WTC11 (cell line): ENCODE results near the gene CPT1A. TPM values are rescaled to one million over a fixed set of nuclear protein-coding genes. Genes with fewer than 3 reads are reported as not detected.

ENCODE experiments used
- ATAC-seq: fragments of 200-7000 bp; cut with Tn5 transposase; 2 replicates; pipeline ENCODE4 v1.10.0; 2021; ENCODE audit warnings: mild to moderate bottlenecking, moderate library complexity
- CTCF ChIA-PET: fragments of 300-600 bp; sonication (Branson Sonifier 250); formaldehyde crosslinking; loops from one replicate; lab custom pipeline; 2021; ENCODE audit warnings: antibody characterized with exemption; lab: Charles Lee
- POLR2A ChIA-PET: fragments of 350-600 bp; sonication (Branson Sonifier 250); formaldehyde crosslinking; loops from one replicate; lab custom pipeline; 2021; ENCODE audit warnings: antibody characterized with exemption; lab: Charles Lee
- DNase-seq: peaks from one replicate; pipeline ENCODE4 v3.0.0; 2021; ENCODE audit warnings: low spot score
- H3K27ac Mint-ChIP-seq: 2 replicates; pipeline ENCODE4 v1.8.0; 2021; ENCODE audit warnings: mixed read lengths
- H3K27me3 Mint-ChIP-seq: 2 replicates; pipeline ENCODE4 v1.8.0; 2021; ENCODE audit warnings: low read depth, mild to moderate bottlenecking, moderate library complexity, mixed read lengths
- H3K36me3 Mint-ChIP-seq: 2 replicates; pipeline ENCODE4 v1.8.0; 2021; ENCODE audit warnings: mixed read lengths
- H3K4me1 Mint-ChIP-seq: 2 replicates; pipeline ENCODE4 v1.8.0; 2022; ENCODE audit warnings: mixed read lengths
- H3K4me3 Mint-ChIP-seq: 2 replicates; pipeline ENCODE4 v1.8.0; 2021; ENCODE audit warnings: mild to moderate bottlenecking, moderate library complexity, mixed read lengths
- H3K9me3 Mint-ChIP-seq: 2 replicates; pipeline ENCODE4 v1.8.0; 2021; ENCODE audit warnings: mixed read lengths
- CBFB ChIP-seq: sonication (generic); formaldehyde crosslinking; IDR thresholded peaks from 2 replicates; pipeline ENCODE4 v1.8.1; 2022; ENCODE audit warnings: mild to moderate bottlenecking, low read depth, missing genetic modification reagents
- CREM ChIP-seq: sonication (generic); formaldehyde crosslinking; IDR thresholded peaks from 2 replicates; pipeline ENCODE4 v1.8.1; 2022; ENCODE audit warnings: mild to moderate bottlenecking, missing genetic modification reagents, moderate library complexity
- E2F1 ChIP-seq: sonication (generic); formaldehyde crosslinking; IDR thresholded peaks from 2 replicates; pipeline ENCODE4 v1.8.0; 2022; ENCODE audit warnings: mild to moderate bottlenecking, missing genetic modification reagents
- EMX1 ChIP-seq: fragments of 250-450 bp; sonication (Bioruptor Pico); IDR thresholded peaks from 2 replicates; pipeline ENCODE4 v1.8.0; 2021; ENCODE audit warnings: mild to moderate bottlenecking
- ESRRA ChIP-seq: sonication (generic); formaldehyde crosslinking; IDR thresholded peaks from 2 replicates; pipeline ENCODE4 v1.8.1; 2022; ENCODE audit warnings: mild to moderate bottlenecking, missing genetic modification reagents, borderline replicate concordance
- FOXK1 ChIP-seq: sonication (generic); formaldehyde crosslinking; IDR thresholded peaks from 2 replicates; pipeline ENCODE4 v1.8.0; 2022; ENCODE audit warnings: mild to moderate bottlenecking, moderate library complexity, missing genetic modification reagents
- FOXP4 ChIP-seq: sonication (generic); formaldehyde crosslinking; IDR thresholded peaks from 2 replicates; pipeline ENCODE4 v1.8.0; 2022; ENCODE audit warnings: mild to moderate bottlenecking, missing genetic modification reagents
- GRHL2 ChIP-seq: fragments of 250-450 bp; sonication (Bioruptor Pico); IDR thresholded peaks from 2 replicates; pipeline ENCODE4 v1.8.0; 2022; ENCODE audit warnings: mild to moderate bottlenecking, moderate library complexity; ENCODE audit not compliant: insufficient replicate concordance, severe bottlenecking
- GTF2I ChIP-seq: fragments of 250-450 bp; sonication (Bioruptor Pico); conservative IDR thresholded peaks from 2 replicates; pipeline ENCODE4 v1.4.0; 2021; ENCODE audit warnings: mild to moderate bottlenecking
- JAZF1 ChIP-seq: fragments of 250-450 bp; sonication (Bioruptor Pico); IDR thresholded peaks from 2 replicates; pipeline ENCODE4 v1.9.0; 2021; ENCODE audit warnings: moderate library complexity, mild to moderate bottlenecking, inconsistent platforms
- KAT7 ChIP-seq: sonication (generic); formaldehyde crosslinking; IDR thresholded peaks from 2 replicates; pipeline ENCODE4 v1.8.1; 2023; ENCODE audit warnings: missing genetic modification reagents, mild to moderate bottlenecking, borderline replicate concordance
- MAX ChIP-seq: sonication (generic); formaldehyde crosslinking; IDR thresholded peaks from 2 replicates; pipeline ENCODE4 v1.8.0; 2022; ENCODE audit warnings: mild to moderate bottlenecking, missing genetic modification reagents
- NFATC4 ChIP-seq: fragments of 250-450 bp; sonication (Bioruptor Pico); IDR thresholded peaks from 2 replicates; pipeline ENCODE4 v1.9.0; 2021; ENCODE audit warnings: mild to moderate bottlenecking
- NR2C2 ChIP-seq: sonication (generic); formaldehyde crosslinking; IDR thresholded peaks from 2 replicates; pipeline ENCODE4 v1.8.0; 2022; ENCODE audit warnings: mild to moderate bottlenecking, missing genetic modification reagents
- PRRX2 ChIP-seq: fragments of 250-450 bp; sonication (Bioruptor Pico); IDR thresholded peaks from 2 replicates; pipeline ENCODE4 v1.8.0; 2021; ENCODE audit warnings: mild to moderate bottlenecking
- STAT6 ChIP-seq: sonication (generic); formaldehyde crosslinking; conservative IDR thresholded peaks from 2 replicates; pipeline ENCODE4 v1.8.1; 2023; ENCODE audit warnings: mild to moderate bottlenecking, low read depth, missing genetic modification reagents, moderate library complexity
- USF2 ChIP-seq: sonication (generic); formaldehyde crosslinking; IDR thresholded peaks from 2 replicates; pipeline ENCODE4 v1.8.1; 2023; ENCODE audit warnings: mild to moderate bottlenecking, missing genetic modification reagents, moderate library complexity
- ZNF121 ChIP-seq: sonication (generic); formaldehyde crosslinking; IDR thresholded peaks from 2 replicates; pipeline ENCODE4 v1.8.0; 2023; ENCODE audit warnings: missing genetic modification reagents
- ZNF263 ChIP-seq: sonication (generic); formaldehyde crosslinking; IDR thresholded peaks from 2 replicates; pipeline ENCODE4 v1.8.1; 2022; ENCODE audit warnings: low read depth, mild to moderate bottlenecking, moderate library complexity, missing genetic modification reagents
- ZNF396 ChIP-seq: fragments of 250-450 bp; sonication (Bioruptor Pico); IDR thresholded peaks from 2 replicates; pipeline ENCODE4 v1.8.0; 2021; ENCODE audit warnings: mild to moderate bottlenecking, moderate library complexity, borderline replicate concordance
- ZNF512 ChIP-seq: sonication (generic); formaldehyde crosslinking; IDR thresholded peaks from 2 replicates; pipeline ENCODE4 v1.8.1; 2022; ENCODE audit warnings: missing genetic modification reagents, borderline replicate concordance
- total RNA-seq: library from RNA; stranded (reverse); gene quantifications from 3 replicates; pipeline ENCODE4 v1.2.3, GENCODE V29; 2021

CPT1A gene
- total RNA-seq, 1 experiment from 2014 or later: 28.1 TPM

- DNase-seq (no peak), ATAC-seq (peak; percentile 22; the same call in 1 of the 2 replicates)
- H3K27me3 Mint-ChIP-seq: no peaks in the 10 kb centered on the region
- no peak overlapping the region for H3K4me3 Mint-ChIP-seq
- H3K27ac Mint-ChIP-seq: no peak overlapping the region
- CTCF ChIA-PET: no interaction called here
- no peak for TF ChIP-seq PRRX2 (CRISPR knock-in tag)
- TF ChIP-seq ZNF396 (CRISPR knock-in tag): no peak
- TF ChIP-seq ZNF512 (CRISPR knock-in tag): no peak
- no peak for TF ChIP-seq FOXK1 (CRISPR knock-in tag)
- no peak for TF ChIP-seq CBFB
- TF ChIP-seq E2F1: no peak
- TF ChIP-seq KAT7 (CRISPR knock-in tag): no peak
- TF ChIP-seq GRHL2 (CRISPR knock-in tag): no peak
- TF ChIP-seq GTF2I (CRISPR knock-in tag): no peak
- TF ChIP-seq EMX1: no peak
- no peak for TF ChIP-seq ESRRA (CRISPR knock-in tag)
- no peaks in the 10 kb centered on the region for H3K36me3 Mint-ChIP-seq
- POLR2A ChIA-PET: no interaction called here
- peaks cover 3% of the 10 kb centered on the region for H3K9me3 Mint-ChIP-seq
- 0 out of 2 replicates have a peak, but pooled peaks cover 2% of the 10 kb centered on the region for H3K4me1 Mint-ChIP-seq
Observed at GRCh38 chr11:68821670-68822069, 20.0 kb downstream of the CPT1A start.

- ChIA-PET CTCF (interaction anchor here (1.5 to 3.9 kb wide), 2 partner anchors 21 to 25 kb away, joined by 5 to 23 read pairs; no protein-coding TSS in a partner anchor), POLR2A (no interaction called here)
- TF ChIP-seq MAX (CRISPR knock-in tag) (no peak), ESRRA (CRISPR knock-in tag) (no peak), NFATC4 (CRISPR knock-in tag) (no peak), ZNF263 (CRISPR knock-in tag) (no peak), STAT6 (CRISPR knock-in tag) (no peak)
- ATAC-seq: no peak
- H3K36me3 Mint-ChIP-seq: peaks cover 7% of the 10 kb centered on the region; the same call in 1 of the 2 replicates
- peaks cover 3% of the 10 kb centered on the region for H3K9me3 Mint-ChIP-seq
- DNase-seq: no peak
- H3K27me3 Mint-ChIP-seq: no peaks in the 10 kb centered on the region
- H3K4me3 Mint-ChIP-seq: no peak overlapping the region
- H3K27ac Mint-ChIP-seq: peak overlapping the region; percentile 3; the same call in 1 of the 2 replicates
- peaks cover 3% of the 10 kb centered on the region; the same call in 1 of the 2 replicates for H3K4me1 Mint-ChIP-seq
Observed at GRCh38 chr11:68819362-68819761, 22.4 kb downstream of the CPT1A start.

GRCh38 chr11:68818181-68818580 is 23.5 kb downstream of the CPT1A start:
- Mint-ChIP-seq H3K36me3 (peaks cover 7% of the 10 kb centered on the region; the same call in 1 of the 2 replicates), H3K27ac (peak overlapping the region; percentile 7; the same call in 1 of the 2 replicates), H3K4me1 (peaks cover 3% of the 10 kb centered on the region; the same call in 1 of the 2 replicates), H3K27me3 (no peaks in the 10 kb centered on the region), H3K4me3 (no peak overlapping the region), H3K9me3 (peaks cover 3% of the 10 kb centered on the region)
- ATAC-seq: no peak
- CTCF ChIA-PET: interaction anchor here (1.2 to 3.9 kb wide), 4 partner anchors 20 to 186 kb away, joined by 3 to 23 read pairs (median 4); no protein-coding TSS in a partner anchor
- POLR2A ChIA-PET: no interaction called here
- no peak for DNase-seq
- TF ChIP-seq PRRX2 (CRISPR knock-in tag): no peak
- no peak for TF ChIP-seq JAZF1 (CRISPR knock-in tag)
- no peak for TF ChIP-seq CREM
- TF ChIP-seq FOXP4 (CRISPR knock-in tag): no peak
- TF ChIP-seq CBFB: no peak
- no peak for TF ChIP-seq ZNF121
- no peak for TF ChIP-seq NR2C2
- TF ChIP-seq USF2 (CRISPR knock-in tag): no peak
